ENCODE results near the gene AGMO. TPM values are rescaled to one million over a fixed set of nuclear protein-coding genes. Genes with fewer than 3 reads are reported as not detected.

The AGMO gene
- total and polyA plus RNA-seq, 2 experiments from 2014 or later, result 0.42 to 0.55 TPM

DNA sequence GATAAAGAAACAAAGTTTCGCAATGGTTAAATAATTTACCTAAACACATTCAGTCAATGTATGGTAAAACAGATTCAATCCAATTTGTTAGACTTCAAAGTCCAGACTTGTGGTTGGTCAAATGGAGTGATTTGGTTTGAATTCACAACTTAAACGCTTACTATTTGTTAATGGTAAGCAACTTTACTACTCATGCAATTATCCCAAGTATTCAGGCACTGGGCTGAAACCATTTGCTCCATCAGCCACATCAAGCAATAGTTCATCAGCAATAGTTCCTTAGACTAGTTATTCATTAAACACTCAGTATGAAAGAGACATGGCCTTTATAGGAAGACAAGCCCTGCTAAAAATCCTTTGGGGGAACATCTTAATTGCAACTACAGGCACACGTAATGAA, 253.0 kb downstream of the AGMO start:
- H4K20me1 ChIP-seq (replicated peaks; ENCODE audit: insufficient read depth), result no peaks in the 10 kb centered on the region
- TF ChIP-seq POLR2AphosphoS5 (IDR thresholded peaks at IDR 0.05; ENCODE audit: low read depth) (no peak), NANOG (IDR thresholded peaks at IDR 0.05; ENCODE audit: borderline replicate concordance) (no peak), STAT1 (IDR thresholded peaks at IDR 0.05; ENCODE audit: unreplicated experiment) (no peak), CREB1 (CRISPR knock-in tag; IDR thresholded peaks at IDR 0.05; ENCODE audit: low read depth) (no peak), ZNF114 (CRISPR knock-in tag; IDR thresholded peaks at IDR 0.05) (no peak), ZNF331 (CRISPR knock-in tag; IDR thresholded peaks at IDR 0.05; ENCODE audit: low read depth) (no peak), EZH2 (IDR thresholded peaks at IDR 0.05; ENCODE audit: low read depth, unreplicated experiment) (no peak), JUNB (IDR thresholded peaks at IDR 0.05; ENCODE audit: unreplicated experiment) (no peak)
- TF ChIP-seq, protein P1, sequence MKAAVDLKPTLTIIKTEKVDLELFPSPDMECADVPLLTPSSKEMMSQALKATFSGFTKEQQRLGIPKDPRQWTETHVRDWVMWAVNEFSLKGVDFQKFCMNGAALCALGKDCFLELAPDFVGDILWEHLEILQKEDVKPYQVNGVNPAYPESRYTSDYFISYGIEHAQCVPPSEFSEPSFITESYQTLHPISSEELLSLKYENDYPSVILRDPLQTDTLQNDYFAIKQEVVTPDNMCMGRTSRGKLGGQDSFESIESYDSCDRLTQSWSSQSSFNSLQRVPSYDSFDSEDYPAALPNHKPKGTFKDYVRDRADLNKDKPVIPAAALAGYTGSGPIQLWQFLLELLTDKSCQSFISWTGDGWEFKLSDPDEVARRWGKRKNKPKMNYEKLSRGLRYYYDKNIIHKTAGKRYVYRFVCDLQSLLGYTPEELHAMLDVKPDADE (IDR thresholded peaks at IDR 0.05), result no peak
- TF ChIP-seq, protein P2, sequence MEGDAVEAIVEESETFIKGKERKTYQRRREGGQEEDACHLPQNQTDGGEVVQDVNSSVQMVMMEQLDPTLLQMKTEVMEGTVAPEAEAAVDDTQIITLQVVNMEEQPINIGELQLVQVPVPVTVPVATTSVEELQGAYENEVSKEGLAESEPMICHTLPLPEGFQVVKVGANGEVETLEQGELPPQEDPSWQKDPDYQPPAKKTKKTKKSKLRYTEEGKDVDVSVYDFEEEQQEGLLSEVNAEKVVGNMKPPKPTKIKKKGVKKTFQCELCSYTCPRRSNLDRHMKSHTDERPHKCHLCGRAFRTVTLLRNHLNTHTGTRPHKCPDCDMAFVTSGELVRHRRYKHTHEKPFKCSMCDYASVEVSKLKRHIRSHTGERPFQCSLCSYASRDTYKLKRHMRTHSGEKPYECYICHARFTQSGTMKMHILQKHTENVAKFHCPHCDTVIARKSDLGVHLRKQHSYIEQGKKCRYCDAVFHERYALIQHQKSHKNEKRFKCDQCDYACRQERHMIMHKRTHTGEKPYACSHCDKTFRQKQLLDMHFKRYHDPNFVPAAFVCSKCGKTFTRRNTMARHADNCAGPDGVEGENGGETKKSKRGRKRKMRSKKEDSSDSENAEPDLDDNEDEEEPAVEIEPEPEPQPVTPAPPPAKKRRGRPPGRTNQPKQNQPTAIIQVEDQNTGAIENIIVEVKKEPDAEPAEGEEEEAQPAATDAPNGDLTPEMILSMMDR (conservative IDR thresholded peaks at IDR 0.05; ENCODE audit: low read depth in 2 of 2), result no peak
- TF ChIP-seq, protein P3, sequence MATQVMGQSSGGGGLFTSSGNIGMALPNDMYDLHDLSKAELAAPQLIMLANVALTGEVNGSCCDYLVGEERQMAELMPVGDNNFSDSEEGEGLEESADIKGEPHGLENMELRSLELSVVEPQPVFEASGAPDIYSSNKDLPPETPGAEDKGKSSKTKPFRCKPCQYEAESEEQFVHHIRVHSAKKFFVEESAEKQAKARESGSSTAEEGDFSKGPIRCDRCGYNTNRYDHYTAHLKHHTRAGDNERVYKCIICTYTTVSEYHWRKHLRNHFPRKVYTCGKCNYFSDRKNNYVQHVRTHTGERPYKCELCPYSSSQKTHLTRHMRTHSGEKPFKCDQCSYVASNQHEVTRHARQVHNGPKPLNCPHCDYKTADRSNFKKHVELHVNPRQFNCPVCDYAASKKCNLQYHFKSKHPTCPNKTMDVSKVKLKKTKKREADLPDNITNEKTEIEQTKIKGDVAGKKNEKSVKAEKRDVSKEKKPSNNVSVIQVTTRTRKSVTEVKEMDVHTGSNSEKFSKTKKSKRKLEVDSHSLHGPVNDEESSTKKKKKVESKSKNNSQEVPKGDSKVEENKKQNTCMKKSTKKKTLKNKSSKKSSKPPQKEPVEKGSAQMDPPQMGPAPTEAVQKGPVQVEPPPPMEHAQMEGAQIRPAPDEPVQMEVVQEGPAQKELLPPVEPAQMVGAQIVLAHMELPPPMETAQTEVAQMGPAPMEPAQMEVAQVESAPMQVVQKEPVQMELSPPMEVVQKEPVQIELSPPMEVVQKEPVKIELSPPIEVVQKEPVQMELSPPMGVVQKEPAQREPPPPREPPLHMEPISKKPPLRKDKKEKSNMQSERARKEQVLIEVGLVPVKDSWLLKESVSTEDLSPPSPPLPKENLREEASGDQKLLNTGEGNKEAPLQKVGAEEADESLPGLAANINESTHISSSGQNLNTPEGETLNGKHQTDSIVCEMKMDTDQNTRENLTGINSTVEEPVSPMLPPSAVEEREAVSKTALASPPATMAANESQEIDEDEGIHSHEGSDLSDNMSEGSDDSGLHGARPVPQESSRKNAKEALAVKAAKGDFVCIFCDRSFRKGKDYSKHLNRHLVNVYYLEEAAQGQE (IDR thresholded peaks at IDR 0.05; ENCODE audit: unreplicated experiment), result no peak
- TF ChIP-seq, protein P4, sequence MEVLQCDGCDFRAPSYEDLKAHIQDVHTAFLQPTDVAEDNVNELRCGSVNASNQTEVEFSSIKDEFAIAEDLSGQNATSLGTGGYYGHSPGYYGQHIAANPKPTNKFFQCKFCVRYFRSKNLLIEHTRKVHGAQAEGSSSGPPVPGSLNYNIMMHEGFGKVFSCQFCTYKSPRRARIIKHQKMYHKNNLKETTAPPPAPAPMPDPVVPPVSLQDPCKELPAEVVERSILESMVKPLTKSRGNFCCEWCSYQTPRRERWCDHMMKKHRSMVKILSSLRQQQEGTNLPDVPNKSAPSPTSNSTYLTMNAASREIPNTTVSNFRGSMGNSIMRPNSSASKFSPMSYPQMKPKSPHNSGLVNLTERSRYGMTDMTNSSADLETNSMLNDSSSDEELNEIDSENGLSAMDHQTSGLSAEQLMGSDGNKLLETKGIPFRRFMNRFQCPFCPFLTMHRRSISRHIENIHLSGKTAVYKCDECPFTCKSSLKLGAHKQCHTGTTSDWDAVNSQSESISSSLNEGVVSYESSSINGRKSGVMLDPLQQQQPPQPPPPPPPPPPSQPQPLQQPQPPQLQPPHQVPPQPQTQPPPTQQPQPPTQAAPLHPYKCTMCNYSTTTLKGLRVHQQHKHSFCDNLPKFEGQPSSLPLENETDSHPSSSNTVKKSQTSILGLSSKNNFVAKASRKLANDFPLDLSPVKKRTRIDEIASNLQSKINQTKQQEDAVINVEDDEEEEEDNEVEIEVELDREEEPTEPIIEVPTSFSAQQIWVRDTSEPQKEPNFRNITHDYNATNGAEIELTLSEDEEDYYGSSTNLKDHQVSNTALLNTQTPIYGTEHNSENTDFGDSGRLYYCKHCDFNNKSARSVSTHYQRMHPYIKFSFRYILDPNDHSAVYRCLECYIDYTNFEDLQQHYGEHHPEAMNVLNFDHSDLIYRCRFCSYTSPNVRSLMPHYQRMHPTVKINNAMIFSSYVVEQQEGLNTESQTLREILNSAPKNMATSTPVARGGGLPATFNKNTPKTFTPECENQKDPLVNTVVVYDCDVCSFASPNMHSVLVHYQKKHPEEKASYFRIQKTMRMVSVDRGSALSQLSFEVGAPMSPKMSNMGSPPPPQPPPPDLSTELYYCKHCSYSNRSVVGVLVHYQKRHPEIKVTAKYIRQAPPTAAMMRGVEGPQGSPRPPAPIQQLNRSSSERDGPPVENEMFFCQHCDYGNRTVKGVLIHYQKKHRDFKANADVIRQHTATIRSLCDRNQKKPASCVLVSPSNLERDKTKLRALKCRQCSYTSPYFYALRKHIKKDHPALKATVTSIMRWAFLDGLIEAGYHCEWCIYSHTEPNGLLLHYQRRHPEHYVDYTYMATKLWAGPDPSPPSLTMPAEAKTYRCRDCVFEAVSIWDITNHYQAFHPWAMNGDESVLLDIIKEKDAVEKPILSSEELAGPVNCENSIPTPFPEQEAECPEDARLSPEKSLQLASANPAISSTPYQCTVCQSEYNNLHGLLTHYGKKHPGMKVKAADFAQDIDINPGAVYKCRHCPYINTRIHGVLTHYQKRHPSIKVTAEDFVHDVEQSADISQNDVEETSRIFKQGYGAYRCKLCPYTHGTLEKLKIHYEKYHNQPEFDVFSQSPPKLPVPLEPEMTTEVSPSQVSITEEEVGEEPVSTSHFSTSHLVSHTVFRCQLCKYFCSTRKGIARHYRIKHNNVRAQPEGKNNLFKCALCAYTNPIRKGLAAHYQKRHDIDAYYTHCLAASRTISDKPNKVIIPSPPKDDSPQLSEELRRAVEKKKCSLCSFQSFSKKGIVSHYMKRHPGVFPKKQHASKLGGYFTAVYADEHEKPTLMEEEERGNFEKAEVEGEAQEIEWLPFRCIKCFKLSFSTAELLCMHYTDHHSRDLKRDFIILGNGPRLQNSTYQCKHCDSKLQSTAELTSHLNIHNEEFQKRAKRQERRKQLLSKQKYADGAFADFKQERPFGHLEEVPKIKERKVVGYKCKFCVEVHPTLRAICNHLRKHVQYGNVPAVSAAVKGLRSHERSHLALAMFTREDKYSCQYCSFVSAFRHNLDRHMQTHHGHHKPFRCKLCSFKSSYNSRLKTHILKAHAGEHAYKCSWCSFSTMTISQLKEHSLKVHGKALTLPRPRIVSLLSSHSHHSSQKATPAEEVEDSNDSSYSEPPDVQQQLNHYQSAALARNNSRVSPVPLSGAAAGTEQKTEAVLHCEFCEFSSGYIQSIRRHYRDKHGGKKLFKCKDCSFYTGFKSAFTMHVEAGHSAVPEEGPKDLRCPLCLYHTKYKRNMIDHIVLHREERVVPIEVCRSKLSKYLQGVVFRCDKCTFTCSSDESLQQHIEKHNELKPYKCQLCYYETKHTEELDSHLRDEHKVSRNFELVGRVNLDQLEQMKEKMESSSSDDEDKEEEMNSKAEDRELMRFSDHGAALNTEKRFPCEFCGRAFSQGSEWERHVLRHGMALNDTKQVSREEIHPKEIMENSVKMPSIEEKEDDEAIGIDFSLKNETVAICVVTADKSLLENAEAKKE (CRISPR knock-in tag; IDR thresholded peaks at IDR 0.05), result no peak
- H3K4me2 ChIP-seq, result no peak overlapping the region
- no peak overlapping the region for H3K27ac Mint-ChIP-seq
- no peaks in the 10 kb centered on the region for H3K36me3 Mint-ChIP-seq (ENCODE audit: low read depth)
- no peaks in the 10 kb centered on the region for H3K4me1 Mint-ChIP-seq
- H3K9me2 ChIP-seq (ENCODE audit: insufficient read depth), result no peaks in the 10 kb centered on the region
- H3K9me3 Mint-ChIP-seq, result peaks cover 3% of the 10 kb centered on the region; the same call in 1 of the 3 replicates
- H3K36me3 ChIP-seq (ENCODE audit: insufficient read depth), result no peaks in the 10 kb centered on the region
- H3F3A ChIP-seq (replicated peaks; ENCODE audit: low read depth), result no peaks in the 10 kb centered on the region
- DNase-seq (ENCODE audit: low spot score) (no peak), ATAC-seq (no peak)
- no peak overlapping the region for H3K4me3 Mint-ChIP-seq
- no peaks in the 10 kb centered on the region for H3K27me3 ChIP-seq (ENCODE audit: insufficient read depth)
- H3K27ac ChIP-seq (ENCODE audit: low read depth), result no peak overlapping the region
- H3K4me3 ChIP-seq, result no peak overlapping the region
- no peak overlapping the region for H2AFZ ChIP-seq
- H3K27me3 Mint-ChIP-seq (ENCODE audit: insufficient read depth, low read depth, poor library complexity), result no peaks in the 10 kb centered on the region
- no peaks in the 10 kb centered on the region for H3K4me1 ChIP-seq (ENCODE audit: insufficient read depth)
- H3K79me2 ChIP-seq (replicated peaks; ENCODE audit: insufficient read depth), result no peaks in the 10 kb centered on the region
